Smooth muscle cell (in vitro differentiated cells): ENCODE measurements around the gene DSCAML1. TPM values are rescaled to one million over a fixed set of nuclear protein-coding genes. Genes with fewer than 3 reads are reported as not detected.

Experiments used
- DNase-seq: peaks from one replicate; lab custom pipeline; 2025; ENCODE audit not compliant: unreplicated experiment; lab: John Stamatoyannopoulos, UW
- H2AFZ ChIP-seq: fragments of 200-600 bp; sonication (generic); 2 replicates; pipeline ENCODE4 v1.6.0; 2016; ENCODE audit warnings: antibody characterized with exemption, low read depth, mild to moderate bottlenecking
- H3F3A ChIP-seq: fragments of 200-600 bp; sonication (generic); 2 replicates; pipeline ENCODE4 v1.6.0; 2017; ENCODE audit warnings: antibody characterized with exemption, low read depth
- H3K27ac ChIP-seq: fragments of 200-600 bp; sonication (generic); 2 replicates; pipeline ENCODE4 v1.5.1; 2016; ENCODE audit warnings: low read depth, mild to moderate bottlenecking
- H3K27me3 ChIP-seq: fragments of 200-600 bp; sonication (generic); 2 replicates; pipeline ENCODE4 v1.6.1; 2016; ENCODE audit warnings: low read depth, mild to moderate bottlenecking
- H3K36me3 ChIP-seq: fragments of 200-600 bp; sonication (generic); 2 replicates; pipeline ENCODE4 v1.5.1; 2016; ENCODE audit warnings: low read depth
- H3K4me1 ChIP-seq: fragments of 200-600 bp; sonication (generic); 2 replicates; pipeline ENCODE4 v1.5.1; 2016; ENCODE audit warnings: low read depth
- H3K4me2 ChIP-seq: fragments of 200-600 bp; sonication (generic); 2 replicates; pipeline ENCODE4 v1.6.0; 2016; ENCODE audit warnings: mild to moderate bottlenecking
- H3K4me3 ChIP-seq: fragments of 200-600 bp; sonication (generic); 2 replicates; pipeline ENCODE4 v1.5.1; 2016; ENCODE audit warnings: mild to moderate bottlenecking
- H3K79me2 ChIP-seq: fragments of 200-600 bp; sonication (generic); 2 replicates; pipeline ENCODE4 v1.6.0; 2016; ENCODE audit warnings: low read depth, mild to moderate bottlenecking
- H3K9ac ChIP-seq: fragments of 200-600 bp; sonication (generic); 2 replicates; pipeline ENCODE4 v1.6.0; 2016; ENCODE audit warnings: low read depth
- H3K9me3 ChIP-seq: fragments of 200-600 bp; sonication (generic); replicated peaks from 2 replicates; pipeline ENCODE4 v1.5.1; 2016; ENCODE audit warnings: low read depth
- H4K20me1 ChIP-seq: fragments of 200-600 bp; sonication (generic); 2 replicates; pipeline ENCODE4 v1.6.0; 2016; ENCODE audit warnings: low read depth
- WGBS: methylation state at CpG from one replicate; pipeline ENCODE4 v1.1.7; 2016; ENCODE audit warnings: low lambda C conversion rate; 5-methylcytosine and 5-hydroxymethylcytosine counted together
- polyA plus RNA-seq: library from polyadenylated mRNA; unstranded; fragments of >200 nt; fragmentation: Nextera tagmentation; extraction: Ambion mirVana; gene quantifications from 2 replicates; pipeline ENCODE4 v1.2.1, GENCODE V29; 2016
- total RNA-seq: library from RNA; depleted of rRNA; stranded (reverse); fragments of >200 nt; gene quantifications from 2 replicates; pipeline ENCODE4 v1.2.3, GENCODE V29; 2014
- TF ChIP-seq, protein P1 (sequence below): fragments of 200-600 bp; sonication (generic); IDR thresholded peaks from 2 replicates; pipeline ENCODE4 v1.5.1; 2017; ENCODE audit warnings: borderline replicate concordance, mild to moderate bottlenecking, antibody characterized with exemption; ENCODE audit not compliant: insufficient read depth, poor library complexity, severe bottlenecking

Gene DSCAML1, protein sequence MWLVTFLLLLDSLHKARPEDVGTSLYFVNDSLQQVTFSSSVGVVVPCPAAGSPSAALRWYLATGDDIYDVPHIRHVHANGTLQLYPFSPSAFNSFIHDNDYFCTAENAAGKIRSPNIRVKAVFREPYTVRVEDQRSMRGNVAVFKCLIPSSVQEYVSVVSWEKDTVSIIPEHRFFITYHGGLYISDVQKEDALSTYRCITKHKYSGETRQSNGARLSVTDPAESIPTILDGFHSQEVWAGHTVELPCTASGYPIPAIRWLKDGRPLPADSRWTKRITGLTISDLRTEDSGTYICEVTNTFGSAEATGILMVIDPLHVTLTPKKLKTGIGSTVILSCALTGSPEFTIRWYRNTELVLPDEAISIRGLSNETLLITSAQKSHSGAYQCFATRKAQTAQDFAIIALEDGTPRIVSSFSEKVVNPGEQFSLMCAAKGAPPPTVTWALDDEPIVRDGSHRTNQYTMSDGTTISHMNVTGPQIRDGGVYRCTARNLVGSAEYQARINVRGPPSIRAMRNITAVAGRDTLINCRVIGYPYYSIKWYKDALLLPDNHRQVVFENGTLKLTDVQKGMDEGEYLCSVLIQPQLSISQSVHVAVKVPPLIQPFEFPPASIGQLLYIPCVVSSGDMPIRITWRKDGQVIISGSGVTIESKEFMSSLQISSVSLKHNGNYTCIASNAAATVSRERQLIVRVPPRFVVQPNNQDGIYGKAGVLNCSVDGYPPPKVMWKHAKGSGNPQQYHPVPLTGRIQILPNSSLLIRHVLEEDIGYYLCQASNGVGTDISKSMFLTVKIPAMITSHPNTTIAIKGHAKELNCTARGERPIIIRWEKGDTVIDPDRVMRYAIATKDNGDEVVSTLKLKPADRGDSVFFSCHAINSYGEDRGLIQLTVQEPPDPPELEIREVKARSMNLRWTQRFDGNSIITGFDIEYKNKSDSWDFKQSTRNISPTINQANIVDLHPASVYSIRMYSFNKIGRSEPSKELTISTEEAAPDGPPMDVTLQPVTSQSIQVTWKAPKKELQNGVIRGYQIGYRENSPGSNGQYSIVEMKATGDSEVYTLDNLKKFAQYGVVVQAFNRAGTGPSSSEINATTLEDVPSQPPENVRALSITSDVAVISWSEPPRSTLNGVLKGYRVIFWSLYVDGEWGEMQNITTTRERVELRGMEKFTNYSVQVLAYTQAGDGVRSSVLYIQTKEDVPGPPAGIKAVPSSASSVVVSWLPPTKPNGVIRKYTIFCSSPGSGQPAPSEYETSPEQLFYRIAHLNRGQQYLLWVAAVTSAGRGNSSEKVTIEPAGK (N-terminal part only)
- total RNA-seq (0.04 and 0.22 TPM in 2 replicates), polyA plus RNA-seq (0.37 TPM in 1 of 2 replicates, not detected in the other)

DNA sequence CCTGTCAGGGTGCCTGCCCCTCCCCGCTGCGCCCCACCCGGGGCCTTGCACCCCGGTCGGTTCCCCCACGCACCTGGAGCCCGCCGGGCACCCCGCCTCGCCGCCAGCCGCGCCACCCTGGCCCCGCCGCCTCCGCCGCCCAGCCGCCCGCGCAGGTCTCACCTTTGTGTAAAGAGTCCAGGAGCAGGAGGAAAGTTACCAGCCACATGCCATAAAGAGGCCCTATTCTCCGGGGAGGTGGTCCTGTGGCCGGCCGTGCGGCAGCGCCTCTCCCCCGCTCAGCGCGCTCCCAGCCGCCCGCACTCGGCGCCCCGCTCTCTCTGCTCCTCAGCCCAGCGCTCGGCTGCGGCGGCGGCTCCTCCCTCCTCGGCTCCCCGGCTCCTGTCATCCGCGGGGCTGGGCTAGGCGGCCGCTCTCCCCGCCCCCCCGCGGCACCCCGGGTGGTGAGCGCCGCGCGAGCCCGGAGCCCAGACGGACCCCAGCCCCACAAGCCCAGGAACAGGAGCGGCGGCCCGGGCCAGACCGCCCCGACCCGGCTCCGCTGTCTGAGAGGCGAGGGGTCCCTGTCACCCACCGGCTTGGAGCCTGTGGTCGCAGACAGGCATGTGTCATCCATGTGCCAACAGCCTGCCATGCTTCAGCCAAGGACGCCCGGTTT is at the start of gene DSCAML1:
Gene DSCAML1, minus strand, starts transcription at position 345 of the 658 bp plus-strand sequence. Its CDS starts 137 bp downstream, at position 208.
- Histone ChIP-seq H2AFZ (no peak within 1 kb of the TSS), H3K36me3 (no peaks in the 10 kb centered on the region), H3K4me3 (peak within 1 kb of the TSS; percentile 41), H3K79me2 (no peaks in the 10 kb centered on the region), H4K20me1 (no peaks in the 10 kb centered on the region), H3K4me1 (peaks cover 12% of the 10 kb centered on the region), H3K9me3 (no peaks in the 10 kb centered on the region), H3K27me3 (peaks cover 98% of the 10 kb centered on the region), H3K9ac (no peak within 1 kb of the TSS), H3F3A (no peaks in the 10 kb centered on the region), H3K4me2 (peak within 1 kb of the TSS; percentile 83), H3K27ac (no peak within 1 kb of the TSS)
- TF ChIP-seq, protein P1, sequence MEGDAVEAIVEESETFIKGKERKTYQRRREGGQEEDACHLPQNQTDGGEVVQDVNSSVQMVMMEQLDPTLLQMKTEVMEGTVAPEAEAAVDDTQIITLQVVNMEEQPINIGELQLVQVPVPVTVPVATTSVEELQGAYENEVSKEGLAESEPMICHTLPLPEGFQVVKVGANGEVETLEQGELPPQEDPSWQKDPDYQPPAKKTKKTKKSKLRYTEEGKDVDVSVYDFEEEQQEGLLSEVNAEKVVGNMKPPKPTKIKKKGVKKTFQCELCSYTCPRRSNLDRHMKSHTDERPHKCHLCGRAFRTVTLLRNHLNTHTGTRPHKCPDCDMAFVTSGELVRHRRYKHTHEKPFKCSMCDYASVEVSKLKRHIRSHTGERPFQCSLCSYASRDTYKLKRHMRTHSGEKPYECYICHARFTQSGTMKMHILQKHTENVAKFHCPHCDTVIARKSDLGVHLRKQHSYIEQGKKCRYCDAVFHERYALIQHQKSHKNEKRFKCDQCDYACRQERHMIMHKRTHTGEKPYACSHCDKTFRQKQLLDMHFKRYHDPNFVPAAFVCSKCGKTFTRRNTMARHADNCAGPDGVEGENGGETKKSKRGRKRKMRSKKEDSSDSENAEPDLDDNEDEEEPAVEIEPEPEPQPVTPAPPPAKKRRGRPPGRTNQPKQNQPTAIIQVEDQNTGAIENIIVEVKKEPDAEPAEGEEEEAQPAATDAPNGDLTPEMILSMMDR: no peak
- 8% methylated on average over 30 of the region's 66 CpGs for WGBS
- no peak for DNase-seq

DNA sequence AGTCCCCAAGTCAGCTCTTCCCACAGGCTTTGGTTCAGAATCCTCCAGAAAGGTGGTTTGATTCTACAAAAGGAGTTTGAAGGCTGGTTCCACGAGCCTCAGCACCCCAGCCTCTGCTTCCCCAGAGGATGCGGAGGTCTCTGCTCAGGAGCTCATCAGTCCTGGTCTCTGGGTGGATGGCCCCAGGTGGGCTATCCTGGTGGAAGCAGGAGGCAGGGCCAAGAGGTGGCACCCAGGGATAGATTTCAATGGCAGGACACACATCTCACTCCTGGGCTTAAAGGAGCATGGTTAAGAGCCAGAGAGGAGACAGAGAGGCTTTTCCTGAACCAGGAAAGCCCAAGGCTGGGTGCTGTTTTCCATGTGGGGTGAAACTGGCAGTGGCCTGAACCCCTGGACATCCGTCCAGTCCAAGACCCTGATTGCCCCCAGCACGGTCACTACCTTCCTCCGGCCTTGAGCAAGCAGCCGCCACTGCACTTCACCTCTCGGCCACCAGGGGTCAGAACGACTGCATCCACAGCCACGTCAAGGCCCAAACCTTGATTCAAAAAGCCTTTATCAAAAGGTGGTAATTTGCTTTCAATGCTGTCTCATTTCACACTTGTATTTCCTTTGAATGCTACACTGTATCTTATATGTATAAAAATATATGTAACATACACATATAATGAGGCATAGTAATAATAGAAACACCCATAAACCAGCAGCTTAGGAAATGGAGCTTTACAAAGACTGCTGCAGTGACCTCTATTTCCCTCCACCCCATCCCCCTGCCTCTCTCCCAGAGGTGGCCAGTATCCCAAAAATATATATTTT is 46.9 kb upstream of the DSCAML1 start:
- WGBS: 34% methylated on average over 9 of the region's 9 CpGs
- no peak overlapping the region for H3K9ac ChIP-seq
- TF ChIP-seq, protein P1: peak; percentile 98
- H3K4me2 ChIP-seq: no peak overlapping the region
- no peaks in the 10 kb centered on the region for H3K4me1 ChIP-seq
- H3K36me3 ChIP-seq: no peaks in the 10 kb centered on the region
- H2AFZ ChIP-seq: no peak overlapping the region
- no peaks in the 10 kb centered on the region for H3K79me2 ChIP-seq
- no peaks in the 10 kb centered on the region for H4K20me1 ChIP-seq
- H3F3A ChIP-seq: no peaks in the 10 kb centered on the region
- no peaks in the 10 kb centered on the region for H3K9me3 ChIP-seq
- no peak overlapping the region for H3K4me3 ChIP-seq
- no peaks in the 10 kb centered on the region for H3K27me3 ChIP-seq
- DNase-seq: peak; percentile 48
- no peak overlapping the region for H3K27ac ChIP-seq
